Endothelial cell of umbilical vein (primary cell): Measurements from ENCODE around the gene SCN3B.

Experiments used
- EZH2 ChIP-seq: IDR thresholded peaks from 2 replicates; pipeline ENCODE4 v1.6.1; 2012; ENCODE audit warnings: borderline replicate concordance, low read depth, mild to moderate bottlenecking, moderate library complexity, low read length, inconsistent platforms; ENCODE audit not compliant: severe bottlenecking
- GATA2 ChIP-seq: IDR thresholded peaks from 2 replicates; pipeline ENCODE4 v1.7.0; 2011; ENCODE audit warnings: low read depth, mild to moderate bottlenecking, moderate library complexity, mixed read lengths, low read length; ENCODE audit not compliant: insufficient read length, insufficient read depth
- TF ChIP-seq, protein P1 (sequence below), 2 donors: IDR thresholded peaks; 1 replicate in 1 of 2; 2 replicates in 1 of 2; pipeline ENCODE4 v1.5.1; 2011; ENCODE audit warnings: low read length in 2 of 2, mild to moderate bottlenecking in 2 of 2, moderate library complexity in 2 of 2, control low read depth in 1 of 2, inconsistent platforms in 1 of 2, low read depth in 1 of 2; ENCODE audit not compliant: insufficient read depth in 1 of 2; ENCODE audit errors: extremely low read depth in 1 of 2

- TF ChIP-seq, protein P1, sequence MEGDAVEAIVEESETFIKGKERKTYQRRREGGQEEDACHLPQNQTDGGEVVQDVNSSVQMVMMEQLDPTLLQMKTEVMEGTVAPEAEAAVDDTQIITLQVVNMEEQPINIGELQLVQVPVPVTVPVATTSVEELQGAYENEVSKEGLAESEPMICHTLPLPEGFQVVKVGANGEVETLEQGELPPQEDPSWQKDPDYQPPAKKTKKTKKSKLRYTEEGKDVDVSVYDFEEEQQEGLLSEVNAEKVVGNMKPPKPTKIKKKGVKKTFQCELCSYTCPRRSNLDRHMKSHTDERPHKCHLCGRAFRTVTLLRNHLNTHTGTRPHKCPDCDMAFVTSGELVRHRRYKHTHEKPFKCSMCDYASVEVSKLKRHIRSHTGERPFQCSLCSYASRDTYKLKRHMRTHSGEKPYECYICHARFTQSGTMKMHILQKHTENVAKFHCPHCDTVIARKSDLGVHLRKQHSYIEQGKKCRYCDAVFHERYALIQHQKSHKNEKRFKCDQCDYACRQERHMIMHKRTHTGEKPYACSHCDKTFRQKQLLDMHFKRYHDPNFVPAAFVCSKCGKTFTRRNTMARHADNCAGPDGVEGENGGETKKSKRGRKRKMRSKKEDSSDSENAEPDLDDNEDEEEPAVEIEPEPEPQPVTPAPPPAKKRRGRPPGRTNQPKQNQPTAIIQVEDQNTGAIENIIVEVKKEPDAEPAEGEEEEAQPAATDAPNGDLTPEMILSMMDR (IDR thresholded peaks at IDR 0.05; ENCODE audit: extremely low read depth in 1 of 2, insufficient read depth in 1 of 2, low read depth in 1 of 2, low read length in 2 of 2), result no peak
- TF ChIP-seq EZH2, result no peak
- no peak for TF ChIP-seq GATA2
Observed at GRCh38 chr11:123608945-123609344, 45.5 kb downstream of the SCN3B start.
